HG03175 (cell line): ENCODE data around the gene FAM187B.
"Not testable (repeated sequence)": the region's sequence is repeated elsewhere in the genome, so short reads cannot be mapped to it uniquely, and the experiment has no call there.

ENCODE experiments used
- ATAC-seq: cut with Tn5 transposase; IDR thresholded peaks from one replicate; pipeline ENCODE4 v1.9.1; 2021; ENCODE audit warnings: mild to moderate bottlenecking, moderate library complexity; ENCODE audit not compliant: unreplicated experiment

The FAM187B gene

DNA sequence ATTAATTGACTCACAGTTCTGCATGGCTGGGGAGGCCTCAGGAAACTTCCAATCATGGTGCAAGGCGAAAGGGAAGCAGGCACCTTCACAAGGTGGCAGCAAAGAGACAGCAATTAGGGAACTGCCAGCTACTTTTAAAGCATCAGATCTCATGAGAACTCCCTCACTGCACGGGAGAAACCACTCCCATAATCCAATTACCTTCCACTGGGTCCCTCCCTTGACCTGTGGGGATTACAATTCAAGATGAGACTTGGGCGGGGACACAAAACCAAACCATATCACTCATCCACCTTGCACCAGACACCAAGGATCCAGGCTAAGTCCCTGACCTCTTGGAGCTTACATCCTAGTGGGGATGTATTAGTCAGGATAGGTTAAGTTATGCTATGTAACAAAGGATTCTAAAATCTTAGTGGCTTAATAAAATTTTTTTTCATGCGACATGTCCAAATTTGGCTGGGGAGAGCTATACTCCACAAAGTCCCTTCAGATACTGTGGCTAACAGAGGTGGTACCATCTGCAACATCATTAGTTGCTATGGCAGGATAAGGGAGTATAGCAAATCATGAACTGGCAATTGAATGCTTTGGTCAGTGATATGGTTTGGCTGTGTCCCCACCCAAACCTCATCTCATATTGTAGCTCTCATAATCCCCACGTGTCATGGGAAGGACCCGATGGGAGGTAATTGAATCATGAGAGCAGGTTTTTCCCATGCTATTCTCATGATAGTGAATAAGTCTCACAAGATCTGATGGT, 8.3 kb upstream of the FAM187B start:
- no peak for ATAC-seq

DNA sequence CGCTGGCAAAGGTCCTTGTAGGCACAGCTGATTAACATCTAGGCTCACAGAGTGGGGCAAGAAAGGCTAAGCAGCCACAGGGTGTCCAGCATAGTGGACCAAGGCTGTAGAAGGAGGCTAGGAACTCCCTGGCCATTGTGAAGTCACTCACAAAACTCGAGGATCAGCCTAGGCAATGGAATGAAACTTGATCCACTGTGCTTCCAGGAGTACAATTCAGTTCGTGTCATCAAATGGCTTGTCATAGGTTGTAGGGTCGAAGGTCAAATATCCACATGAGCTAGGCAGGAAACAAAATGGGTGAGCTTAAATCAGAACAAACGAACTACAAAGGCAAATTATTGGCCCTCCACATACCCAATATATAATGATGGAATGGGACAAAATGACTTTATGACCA, 4.4 kb upstream of the FAM187B start:
- no peak for ATAC-seq

DNA sequence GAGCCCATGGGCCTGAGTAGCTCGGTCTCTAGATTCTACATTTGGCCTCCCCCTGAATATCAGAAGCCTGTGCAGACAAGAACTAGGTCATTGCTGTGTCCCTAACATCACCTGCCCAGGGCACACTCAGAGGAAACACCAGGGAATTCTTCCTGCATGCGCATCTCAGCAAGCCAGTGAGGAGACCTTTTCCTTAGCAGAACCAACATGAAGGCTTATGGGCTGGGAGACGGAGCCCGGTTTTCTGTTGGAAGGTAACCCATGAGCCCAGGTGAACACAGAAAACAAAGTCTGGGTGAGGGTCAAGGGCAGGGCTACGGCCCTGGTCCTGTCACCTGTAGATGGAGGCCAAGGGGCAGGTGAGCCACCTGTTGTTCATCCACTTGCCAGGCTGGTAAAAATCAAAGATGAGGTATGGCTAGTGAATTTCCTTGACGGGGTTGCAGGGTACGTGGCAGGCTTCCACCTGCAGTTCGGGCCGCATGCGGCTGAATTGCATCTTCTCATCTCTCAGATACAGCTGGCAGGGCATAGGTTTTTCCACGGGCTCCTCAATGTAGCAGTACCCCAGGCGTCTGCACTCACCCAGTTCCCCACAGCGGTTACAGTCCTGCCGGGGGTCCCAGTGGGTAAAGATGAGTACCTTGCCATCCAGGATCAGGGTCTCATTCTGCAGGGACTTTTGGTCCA, 3.6 kb upstream of the FAM187B start:
- no peak for ATAC-seq

DNA sequence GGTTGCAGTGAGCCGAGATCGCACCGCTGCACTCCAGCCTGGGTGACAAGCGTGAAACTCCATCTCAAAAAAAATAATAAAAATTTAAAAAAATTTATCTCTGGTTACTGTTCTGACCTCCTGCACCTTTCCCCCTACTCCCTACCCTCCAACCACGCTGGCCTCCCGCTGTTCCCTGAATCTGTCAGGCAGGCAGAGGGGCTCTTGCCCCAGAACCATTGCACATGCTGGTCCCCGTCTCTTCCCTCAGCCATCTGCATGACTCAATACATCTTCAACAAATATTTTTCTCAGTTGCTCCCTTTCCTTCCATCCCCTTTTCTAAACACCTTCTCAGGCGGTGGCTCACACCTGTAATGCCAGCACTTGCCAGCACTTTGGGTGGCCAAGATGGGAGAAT, 1.1 kb upstream of the FAM187B start:
- no peak for ATAC-seq

DNA sequence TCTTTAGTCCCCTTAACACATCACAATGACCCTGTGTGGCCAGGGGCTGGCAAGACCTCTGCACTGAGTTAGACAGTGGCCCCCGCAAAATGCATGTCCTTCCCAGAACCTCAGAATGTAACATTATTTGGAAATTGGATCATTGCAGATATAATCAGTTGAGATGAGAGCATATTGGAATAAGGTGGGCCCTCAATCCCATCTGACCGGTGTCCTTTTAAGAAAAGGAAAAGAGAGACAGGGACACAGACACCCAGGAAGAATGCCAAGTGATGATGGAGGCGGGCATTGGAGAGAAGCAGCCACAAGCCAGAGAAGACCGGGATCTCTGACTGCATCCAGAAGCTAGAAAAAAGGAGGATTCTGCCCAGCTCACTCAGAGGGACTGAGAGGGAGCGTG, 1.8 kb downstream of the FAM187B start:
- ATAC-seq: no peak

DNA sequence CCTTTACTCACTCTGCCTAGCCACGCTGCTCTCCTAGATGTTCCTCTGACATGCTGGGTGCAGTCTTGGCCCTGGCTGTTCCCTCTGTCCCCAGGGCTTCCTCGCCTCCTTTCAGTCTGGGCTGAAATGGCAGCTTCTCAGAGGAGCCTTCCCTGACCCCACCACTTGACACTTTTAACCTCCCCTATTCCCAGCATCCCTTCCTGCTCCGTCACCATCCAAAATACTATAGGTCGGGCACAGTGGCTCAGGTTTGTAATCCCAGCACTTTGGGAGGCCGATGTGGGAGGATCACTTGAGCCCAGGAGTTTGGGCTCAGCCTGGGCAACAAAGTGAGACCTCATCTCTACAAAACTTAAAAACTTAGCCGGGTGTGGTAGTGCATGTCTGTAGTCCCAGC, 2.6 kb downstream of the FAM187B start:
- ATAC-seq: no peak

DNA sequence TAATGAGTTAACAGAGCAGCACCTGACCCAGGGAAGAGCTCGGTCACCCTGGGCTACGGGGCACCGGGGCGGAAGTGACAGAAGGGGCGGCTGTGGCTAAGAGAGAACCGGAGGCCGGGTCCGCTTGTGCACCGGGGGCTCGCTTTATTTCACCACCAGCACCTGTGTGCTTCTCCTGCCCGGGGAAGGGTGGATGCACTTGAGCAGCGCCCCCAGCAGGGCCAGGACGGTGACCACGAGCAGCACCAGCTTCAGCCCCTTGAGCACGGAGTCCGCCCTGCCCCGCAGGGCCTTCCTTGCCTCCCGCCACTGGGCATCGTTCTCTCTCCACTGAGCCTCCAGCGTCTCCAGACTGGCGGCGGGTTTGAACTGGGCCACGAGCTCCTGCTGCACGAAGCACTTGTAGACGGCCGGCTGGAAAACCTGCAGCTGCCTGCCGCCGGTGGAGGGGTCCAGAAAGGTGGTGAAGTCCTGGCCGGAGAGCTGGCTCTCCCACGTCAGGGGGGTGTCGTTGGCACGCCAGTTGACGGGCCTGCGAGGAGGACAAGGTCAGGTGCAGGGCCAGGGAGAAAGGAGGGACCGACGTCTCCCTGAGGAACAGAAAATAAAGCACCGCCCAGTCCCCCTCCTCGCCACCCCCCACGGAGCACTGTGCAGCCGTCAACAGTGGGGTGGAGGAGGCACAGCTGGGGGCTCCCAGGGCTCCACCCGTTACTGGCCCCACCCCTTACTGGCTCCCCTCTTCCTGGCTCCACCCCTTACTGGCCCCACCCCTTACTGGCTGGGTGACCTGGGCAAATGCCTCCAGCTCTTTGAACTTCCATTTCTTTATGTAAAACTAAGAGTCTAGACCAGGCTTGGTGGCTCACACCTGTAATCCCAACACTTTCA, 3.6 kb downstream of the FAM187B start:
- ATAC-seq: no peak

DNA sequence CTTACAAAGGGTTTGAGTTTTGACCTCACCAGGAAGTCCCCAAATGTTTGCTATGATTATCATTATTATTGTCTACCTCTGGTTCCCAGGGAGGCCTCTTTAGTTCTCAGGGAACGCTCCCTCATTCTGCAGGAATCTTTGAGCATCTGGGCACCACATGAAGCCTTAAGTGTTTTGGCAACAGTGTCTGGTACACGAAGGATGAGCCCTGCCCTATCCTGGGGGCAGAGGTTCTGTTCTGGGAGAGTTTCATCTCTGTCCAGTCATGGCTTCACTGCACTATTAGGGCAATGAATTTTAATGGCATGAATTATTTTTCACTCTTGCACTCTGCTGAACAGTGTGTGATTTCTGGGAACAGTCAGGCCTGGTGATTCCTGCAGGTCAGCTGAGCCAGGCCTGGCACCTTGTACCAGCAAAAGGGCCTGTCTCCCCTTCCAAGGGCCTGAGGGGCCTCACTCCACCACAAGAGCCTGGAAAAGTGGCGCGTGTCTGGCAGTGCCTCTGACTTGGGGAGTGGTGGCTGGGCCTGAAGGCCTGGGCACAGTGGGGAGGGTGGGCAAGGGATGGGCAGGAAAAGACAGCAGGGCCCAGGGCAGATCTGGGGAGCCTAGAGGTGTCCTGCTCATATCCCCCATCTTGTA, 4.6 kb downstream of the FAM187B start:
- no peak for ATAC-seq

DNA sequence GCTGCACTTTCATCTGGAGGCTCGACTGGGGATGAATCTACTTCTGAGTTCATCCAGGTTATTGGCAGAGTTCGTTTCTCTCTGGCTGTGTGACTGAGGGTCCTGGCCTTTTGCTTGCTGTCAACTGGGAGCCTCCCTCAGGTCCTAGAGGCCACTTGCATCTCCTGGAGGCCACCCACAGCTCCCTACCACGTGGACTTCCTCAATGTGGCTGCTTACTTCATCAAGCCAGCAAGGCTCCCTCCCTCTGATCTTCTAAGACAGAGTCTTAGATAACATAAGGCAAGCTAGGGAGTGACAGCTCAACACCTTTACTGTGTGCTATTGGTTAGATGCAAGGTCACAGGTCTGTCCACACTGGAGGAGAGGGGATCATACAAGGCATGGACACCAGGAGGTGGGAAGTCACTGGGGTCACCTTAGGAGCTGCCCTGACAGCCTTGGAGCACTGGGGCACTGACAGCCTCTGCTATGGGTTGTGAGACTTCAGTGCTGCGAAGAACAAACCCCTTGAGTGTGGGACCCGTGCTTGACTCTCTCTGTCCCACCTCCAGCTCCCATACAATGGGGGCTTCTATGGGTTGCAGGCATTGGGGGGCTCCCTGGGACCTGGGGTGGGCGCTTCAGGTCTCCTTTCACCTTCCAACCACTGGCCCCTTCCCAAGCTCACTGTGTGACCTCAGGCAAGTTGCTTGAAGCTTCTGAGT, 5.3 kb downstream of the FAM187B start:
- no peak for ATAC-seq

DNA sequence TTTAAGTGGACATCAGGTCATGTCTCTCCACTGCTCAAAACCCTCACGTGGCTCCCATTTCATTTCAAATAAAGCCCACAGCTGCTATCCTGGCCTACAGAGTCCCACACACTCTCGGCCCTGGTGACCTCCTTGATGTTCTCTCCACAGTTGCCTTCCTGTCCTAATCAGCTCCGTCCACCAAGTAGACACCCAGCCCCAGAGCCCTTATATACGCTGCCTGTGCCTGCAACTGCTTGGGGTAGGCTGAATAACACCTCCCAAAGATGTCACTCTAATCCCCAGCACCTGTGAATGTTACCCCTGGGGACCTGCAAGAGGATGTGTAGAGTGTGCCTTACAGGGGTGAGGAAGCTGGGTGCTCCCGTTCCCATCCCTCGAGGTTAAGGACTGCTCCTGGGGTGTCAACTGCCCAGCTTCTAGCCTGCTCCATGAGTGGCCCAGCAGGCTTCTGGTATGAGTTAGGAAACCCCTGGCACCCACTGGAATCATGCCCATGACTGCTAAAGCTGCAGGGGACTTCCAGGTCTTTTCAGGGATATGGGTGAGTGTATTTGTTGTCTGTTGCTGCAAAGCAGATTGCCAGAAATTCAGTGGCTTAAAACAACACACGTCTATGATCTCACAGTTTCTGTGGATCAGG, 6.0 kb downstream of the FAM187B start:
- ATAC-seq: no peak

DNA sequence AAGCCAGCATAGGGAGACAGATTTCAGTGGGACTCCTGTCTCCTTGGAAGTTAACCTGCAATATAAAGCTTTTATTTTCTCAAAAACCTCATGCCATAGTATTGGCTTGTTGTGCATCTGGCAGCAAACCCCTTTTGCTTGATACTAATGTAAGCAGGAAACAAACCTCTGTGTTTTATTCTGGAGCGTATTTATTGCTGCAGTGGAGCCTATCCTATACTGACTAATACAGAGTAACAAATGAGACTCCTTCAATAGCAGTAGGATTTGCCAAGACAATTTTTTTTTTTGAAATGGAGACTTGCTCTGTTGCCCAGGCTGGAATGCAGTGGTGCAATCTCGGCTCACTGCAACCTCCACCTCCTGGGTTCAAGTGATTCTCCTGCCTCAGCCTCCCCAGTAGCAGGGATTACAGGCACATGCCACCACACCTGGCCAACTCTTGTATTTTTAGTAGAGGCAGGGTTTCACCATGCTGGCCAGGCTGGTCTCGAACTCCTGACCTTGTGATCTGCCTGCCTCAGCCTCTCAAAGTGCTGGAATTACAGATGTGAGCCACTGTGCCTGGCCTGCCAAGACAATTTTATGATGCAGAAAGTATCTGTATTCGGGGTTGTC, 7.5 kb downstream of the FAM187B start:
- not testable (repeated sequence) for ATAC-seq

DNA sequence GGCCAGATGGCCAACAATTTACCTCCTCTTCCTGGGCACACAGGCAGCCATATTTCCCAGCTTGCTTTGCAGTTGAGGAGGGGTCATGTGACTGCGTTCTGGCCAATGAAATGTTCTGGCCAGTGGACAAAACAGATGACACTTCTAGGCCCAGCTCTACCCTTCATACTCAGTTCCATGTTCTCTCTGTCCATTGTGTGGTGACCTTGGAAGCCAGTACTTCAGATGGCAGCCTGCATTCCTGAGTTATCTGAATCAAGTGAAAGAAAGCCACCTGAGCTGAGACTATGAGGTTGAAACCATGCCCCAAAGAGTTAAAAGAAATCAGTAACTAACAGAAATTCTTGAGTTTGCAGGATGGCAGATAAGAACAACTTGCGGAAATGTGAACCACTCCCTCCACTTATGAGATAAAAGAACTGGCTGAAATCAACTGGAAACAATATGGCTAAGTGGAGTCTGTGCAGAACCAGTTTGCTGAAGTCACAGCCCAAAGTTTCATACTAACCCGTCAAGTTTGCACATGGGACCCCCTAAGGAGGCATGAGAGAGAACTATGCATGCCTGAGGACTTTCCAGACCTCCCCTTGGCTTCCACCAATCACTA, 8.1 kb downstream of the FAM187B start:
- ATAC-seq: no peak

DNA sequence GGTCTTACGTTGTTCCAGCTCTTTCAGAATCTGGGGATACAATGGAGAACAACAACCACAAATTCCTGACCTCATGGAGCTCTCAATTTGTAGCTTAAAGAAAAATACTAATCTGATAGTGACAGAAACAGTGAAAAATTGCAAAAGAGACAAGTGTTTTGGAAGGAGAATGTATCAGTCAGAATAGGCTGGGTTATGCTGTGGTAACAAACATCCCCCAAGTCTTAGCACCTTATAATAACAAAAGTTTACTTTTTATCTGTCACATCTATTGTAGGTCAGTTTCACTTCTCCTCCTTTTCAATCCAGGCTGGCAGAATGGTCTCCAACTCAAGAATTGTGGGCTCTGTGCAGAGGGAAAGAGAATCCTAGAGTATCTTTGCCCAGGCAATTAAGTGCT, 9.5 kb downstream of the FAM187B start:
- ATAC-seq: no peak

DNA sequence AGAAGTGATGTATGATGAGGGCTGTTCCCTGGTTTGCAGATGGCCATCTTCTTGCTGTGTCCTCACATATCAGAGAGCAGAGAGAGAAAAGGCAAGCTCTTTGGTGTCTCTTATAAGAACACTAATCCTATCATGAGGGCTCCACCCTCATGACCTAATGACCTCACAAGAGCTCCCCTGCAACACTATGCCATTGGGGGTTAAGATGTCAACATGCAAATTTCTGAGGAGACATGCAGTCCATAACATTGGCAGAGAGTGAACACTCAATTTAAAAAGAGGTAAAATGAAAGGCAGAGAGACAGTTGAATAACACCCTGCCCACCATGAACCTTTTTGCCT, 10.9 kb downstream of the FAM187B start:
- ATAC-seq: no peak

DNA sequence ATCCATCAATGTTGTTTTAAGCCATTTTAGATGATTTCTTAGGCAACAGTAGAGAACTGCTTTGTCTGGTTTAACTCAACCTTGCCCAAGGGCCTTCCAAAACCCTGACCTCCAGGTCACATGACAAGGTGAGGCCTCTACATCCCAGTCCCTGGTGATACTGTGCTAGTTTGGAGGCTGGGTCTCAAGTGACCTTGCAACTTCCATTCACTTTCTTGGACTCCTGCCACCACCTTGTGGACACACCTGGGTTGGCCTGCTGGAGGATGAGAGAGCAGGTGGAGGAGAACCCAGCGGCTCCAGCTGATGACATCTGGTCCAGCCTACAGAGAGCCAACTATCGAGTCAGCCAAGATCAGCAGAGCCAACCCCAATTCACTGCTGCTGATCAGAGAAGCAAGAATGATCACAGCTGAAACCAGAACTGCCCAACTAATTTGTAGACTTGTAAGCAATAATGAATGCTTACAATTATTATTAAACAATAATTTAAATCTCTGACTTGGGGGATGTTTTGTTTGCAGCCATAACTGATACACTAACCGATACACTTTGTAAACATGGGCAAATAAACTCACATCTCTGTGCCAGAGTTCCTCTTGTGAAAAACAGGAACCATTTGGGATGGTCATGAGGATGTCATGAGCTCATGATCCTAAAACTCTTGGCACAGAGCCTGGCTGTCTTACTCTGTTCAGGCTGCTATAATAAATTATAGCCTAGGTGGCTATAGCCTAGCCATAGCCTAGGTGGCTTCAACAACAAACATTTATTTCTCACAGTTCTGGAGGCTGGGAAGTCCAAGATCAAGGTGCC, 11.5 kb downstream of the FAM187B start:
- no peak for ATAC-seq

DNA sequence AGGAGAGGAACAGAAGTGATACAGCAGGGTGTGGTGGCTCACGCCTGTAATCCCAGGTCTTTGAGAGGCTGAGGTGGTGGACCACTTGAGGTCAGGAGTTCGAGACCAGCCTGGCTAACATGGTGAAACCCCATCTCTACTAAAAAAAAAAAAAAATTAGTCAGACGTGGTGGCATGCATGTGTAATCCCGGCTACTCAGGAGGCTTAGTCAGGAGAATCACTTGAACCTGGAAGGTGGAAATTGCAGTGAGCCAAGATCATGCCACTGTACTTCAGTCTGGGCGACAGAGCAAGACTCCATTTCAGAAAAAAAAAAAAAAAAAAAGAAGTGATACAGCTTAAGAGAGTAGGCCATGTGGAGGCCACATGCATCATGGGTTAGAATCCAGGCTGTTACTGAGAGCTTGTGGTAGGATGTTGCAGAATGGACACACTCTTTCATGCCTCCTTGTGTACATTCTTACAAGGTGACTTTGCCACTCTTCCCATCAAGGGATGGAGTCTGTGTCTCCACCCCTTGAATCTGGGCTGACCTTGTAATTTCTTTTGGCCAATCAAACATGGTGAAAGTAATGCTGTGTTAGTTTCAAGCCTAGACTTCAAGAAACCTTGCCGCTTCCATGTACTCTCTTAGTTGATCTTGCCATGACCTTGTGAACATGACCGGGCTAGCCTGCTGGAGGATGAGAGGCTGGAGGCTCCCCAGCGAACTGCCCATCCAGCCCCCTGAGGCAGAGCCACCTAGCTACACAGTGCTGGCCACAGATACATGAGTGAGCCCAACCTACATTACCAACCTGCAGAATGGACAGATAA, 12.3 kb downstream of the FAM187B start:
- ATAC-seq: no peak

DNA sequence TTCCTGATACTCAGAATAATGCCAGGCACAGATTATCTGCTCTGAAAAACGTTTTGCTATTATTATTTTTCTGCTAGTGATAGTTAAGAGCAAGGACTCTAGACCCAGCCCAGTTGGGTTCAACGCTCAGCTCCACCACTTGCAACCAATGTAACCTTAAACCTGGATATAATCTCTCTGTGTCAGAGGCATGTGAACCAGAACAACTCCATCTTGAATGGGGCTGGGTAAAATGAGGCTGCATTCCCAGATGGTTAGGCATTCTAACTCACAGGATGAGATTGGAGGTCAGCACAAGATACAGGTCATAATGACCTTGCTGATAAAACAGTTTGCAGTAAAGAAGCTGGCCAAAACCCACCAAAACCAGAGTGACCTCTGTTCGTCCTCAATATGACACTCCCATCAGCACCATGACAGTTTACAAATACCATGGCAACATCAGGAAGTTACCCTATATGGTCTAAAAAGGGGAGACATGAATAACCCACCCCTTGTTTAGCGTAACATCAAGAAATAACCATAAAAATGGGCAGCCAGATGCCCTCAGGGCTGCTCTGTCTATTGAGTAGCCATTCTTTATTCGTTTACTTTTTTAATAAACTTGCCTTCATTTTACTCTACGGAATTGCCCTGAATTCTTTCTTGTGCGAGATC, 13.6 kb downstream of the FAM187B start:
- no peak for ATAC-seq
